Measurements from ENCODE around the gene LRP8.

Gene LRP8

GRCh38 chr1:53359225-53359933, 31.5 kb upstream of the LRP8 start:
- DNase-seq = no peak

- DNase-seq = no peak
Observed at GRCh38 chr1:53356637-53357036, 28.8 kb upstream of the LRP8 start.

GRCh38 chr1:53354119-53354518, 26.2 kb upstream of the LRP8 start:
- DNase-seq = no peak

GRCh38 chr1:53352561-53352960, 24.7 kb upstream of the LRP8 start:
- DNase-seq = no peak

- no peak for DNase-seq
Observed at GRCh38 chr1:53350853-53351767, 23.2 kb upstream of the LRP8 start.

GRCh38 chr1:53349968-53350852, 22.3 kb upstream of the LRP8 start:
- no peak for DNase-seq

GRCh38 chr1:53349369-53349835, 21.5 kb upstream of the LRP8 start:
- DNase-seq = no peak

- DNase-seq = no peak
Observed at GRCh38 chr1:53348486-53349368, 20.9 kb upstream of the LRP8 start.

GRCh38 chr1:53346814-53347176, 18.9 kb upstream of the LRP8 start:
- DNase-seq = no peak

GRCh38 chr1:53345996-53346813, 18.3 kb upstream of the LRP8 start:
- no peak for DNase-seq

- DNase-seq = no peak
Observed at GRCh38 chr1:53344921-53345838, 17.3 kb upstream of the LRP8 start.

- no peak for DNase-seq
Observed at GRCh38 chr1:53343831-53344668, 16.2 kb upstream of the LRP8 start.

GRCh38 chr1:53342735-53343470, 15.0 kb upstream of the LRP8 start:
- DNase-seq = no peak

GRCh38 chr1:53341961-53342707, 14.3 kb upstream of the LRP8 start:
- DNase-seq = no peak

- no peak for DNase-seq
Observed at GRCh38 chr1:53341521-53341895, 13.6 kb upstream of the LRP8 start.

GRCh38 chr1:53340660-53341520, 13.0 kb upstream of the LRP8 start:
- peak; percentile 46 for DNase-seq

Data from stimulated activated CD4-positive, alpha-beta T cell treated with anti-CD3 and anti-CD28 coated beads, Interleukin-4, amount 100 ng/mL, for 24 hours (primary cell).